Adipocyte (in vitro differentiated cells): ENCODE measurements around the gene RIC1.
A peak's percentile ranks its signal among the peaks of the same experiment; 100 is the strongest.
"Not testable (repeated sequence)": the region's sequence is repeated elsewhere in the genome, so short reads cannot be mapped to it uniquely, and the experiment has no call there.

Source experiments
- DNase-seq: peaks from one replicate; pipeline ENCODE4 v3.0.0-alpha.2; 2015; ENCODE audit warnings: low read depth
- H3K27me3 ChIP-seq: replicated peaks from 2 replicates; pipeline ENCODE4 v1.7.0; 2013; ENCODE audit warnings: mild to moderate bottlenecking, low read length, moderate library complexity; ENCODE audit not compliant: control insufficient read depth, insufficient read depth
- H3K36me3 ChIP-seq: 2 replicates; pipeline ENCODE4 v1.7.0; 2013; ENCODE audit warnings: low read length, mild to moderate bottlenecking, moderate library complexity; ENCODE audit not compliant: control insufficient read depth, insufficient read depth, severe bottlenecking
- H3K4me1 ChIP-seq: 2 replicates; pipeline ENCODE4 v1.7.0; 2013; ENCODE audit warnings: mild to moderate bottlenecking, low read length, moderate library complexity; ENCODE audit not compliant: control insufficient read depth, insufficient read depth
- H3K4me3 ChIP-seq: 2 replicates; pipeline ENCODE4 v1.7.0; 2013; ENCODE audit warnings: mild to moderate bottlenecking, low read length, moderate library complexity
- H3K9ac ChIP-seq: 2 replicates; pipeline ENCODE4 v1.7.0; 2013; ENCODE audit warnings: mild to moderate bottlenecking, low read length, moderate library complexity
- H3K9me3 ChIP-seq: 2 replicates; pipeline ENCODE4 v1.7.0; 2013; ENCODE audit warnings: mild to moderate bottlenecking, low read length, moderate library complexity; ENCODE audit not compliant: control insufficient read depth

Gene RIC1

GRCh38 chr9:5712651-5713390 is 83.9 kb downstream of the RIC1 start:
- H3K9me3 ChIP-seq = peaks cover 21% of the 10 kb centered on the region
- H3K4me3 ChIP-seq = no peak overlapping the region
- peaks cover 42% of the 10 kb centered on the region for H3K36me3 ChIP-seq
- no peak for DNase-seq
- no peaks in the 10 kb centered on the region for H3K27me3 ChIP-seq
- no peak overlapping the region for H3K9ac ChIP-seq
- H3K4me1 ChIP-seq = peaks cover 12% of the 10 kb centered on the region

- peaks cover 38% of the 10 kb centered on the region for H3K36me3 ChIP-seq
- peak; percentile 71 for DNase-seq
- H3K9me3 ChIP-seq = peaks cover 4% of the 10 kb centered on the region
- no peak overlapping the region for H3K9ac ChIP-seq
- H3K27me3 ChIP-seq = no peaks in the 10 kb centered on the region
- H3K4me3 ChIP-seq = no peak overlapping the region
- H3K4me1 ChIP-seq = peaks cover 22% of the 10 kb centered on the region
These were observed 85.8 kb downstream of the RIC1 start for GRCh38 chr9:5714501-5715401.

- Histone ChIP-seq H3K27me3 (no peaks in the 10 kb centered on the region), H3K4me3 (no peak overlapping the region), H3K9me3 (no peaks in the 10 kb centered on the region), H3K4me1 (peaks cover 22% of the 10 kb centered on the region), H3K9ac (no peak overlapping the region), H3K36me3 (peaks cover 38% of the 10 kb centered on the region)
- DNase-seq = no peak
These were observed 86.7 kb downstream of the RIC1 start for GRCh38 chr9:5715548-5716127.

GRCh38 chr9:5717434-5717833 is 88.5 kb downstream of the RIC1 start:
- H3K9ac ChIP-seq, H3K4me3 ChIP-seq, H3K9me3 ChIP-seq, H3K27me3 ChIP-seq, DNase-seq: not testable (repeated sequence)
- H3K36me3 ChIP-seq = peaks cover 47% of the 10 kb centered on the region
- peaks cover 22% of the 10 kb centered on the region for H3K4me1 ChIP-seq

- no peaks in the 10 kb centered on the region for H3K9me3 ChIP-seq
- H3K27me3 ChIP-seq = no peaks in the 10 kb centered on the region
- H3K36me3 ChIP-seq = peaks cover 45% of the 10 kb centered on the region
- H3K4me3 ChIP-seq = no peak overlapping the region
- H3K4me1 ChIP-seq = peaks cover 22% of the 10 kb centered on the region
- no peak overlapping the region for H3K9ac ChIP-seq
- DNase-seq = peak; percentile 74
These were observed 89.6 kb downstream of the RIC1 start for GRCh38 chr9:5718296-5719032.

GRCh38 chr9:5719100-5719926 is 90.4 kb downstream of the RIC1 start:
- H3K9ac ChIP-seq = no peak overlapping the region
- peaks cover 21% of the 10 kb centered on the region for H3K4me1 ChIP-seq
- peaks cover 43% of the 10 kb centered on the region for H3K36me3 ChIP-seq
- H3K9me3 ChIP-seq = no peaks in the 10 kb centered on the region
- H3K27me3 ChIP-seq = no peaks in the 10 kb centered on the region
- no peak overlapping the region for H3K4me3 ChIP-seq
- peak; percentile 17 for DNase-seq

- DNase-seq = no peak
- peaks cover 40% of the 10 kb centered on the region for H3K36me3 ChIP-seq
- H3K4me3 ChIP-seq = no peak overlapping the region
- H3K27me3 ChIP-seq = no peaks in the 10 kb centered on the region
- no peak overlapping the region for H3K9ac ChIP-seq
- peaks cover 13% of the 10 kb centered on the region for H3K4me1 ChIP-seq
- H3K9me3 ChIP-seq = no peaks in the 10 kb centered on the region
These were observed 91.2 kb downstream of the RIC1 start for GRCh38 chr9:5720151-5720550.

- no peak for DNase-seq
- no peaks in the 10 kb centered on the region for H3K9me3 ChIP-seq
- no peak overlapping the region for H3K9ac ChIP-seq
- no peaks in the 10 kb centered on the region for H3K27me3 ChIP-seq
- H3K4me1 ChIP-seq = peaks cover 10% of the 10 kb centered on the region
- peaks cover 40% of the 10 kb centered on the region for H3K36me3 ChIP-seq
- H3K4me3 ChIP-seq = no peak overlapping the region
These were observed 92.6 kb downstream of the RIC1 start for GRCh38 chr9:5721279-5722087.

GRCh38 chr9:5722679-5723078 is 93.8 kb downstream of the RIC1 start:
- Histone ChIP-seq H3K4me1 (peaks cover 10% of the 10 kb centered on the region), H3K36me3 (peaks cover 37% of the 10 kb centered on the region)
- not testable (repeated sequence) for H3K9ac ChIP-seq, DNase-seq, H3K27me3 ChIP-seq, H3K4me3 ChIP-seq, H3K9me3 ChIP-seq

GRCh38 chr9:5735072-5735471 is 106.2 kb downstream of the RIC1 start:
- Histone ChIP-seq H3K36me3 (peaks cover 44% of the 10 kb centered on the region), H3K9me3 (no peaks in the 10 kb centered on the region), H3K9ac (no peak overlapping the region), H3K4me1 (no peaks in the 10 kb centered on the region), H3K4me3 (no peak overlapping the region), H3K27me3 (no peaks in the 10 kb centered on the region)
- no peak for DNase-seq
